ENCODE data around the gene IFT74.

The IFT74 gene

DNA sequence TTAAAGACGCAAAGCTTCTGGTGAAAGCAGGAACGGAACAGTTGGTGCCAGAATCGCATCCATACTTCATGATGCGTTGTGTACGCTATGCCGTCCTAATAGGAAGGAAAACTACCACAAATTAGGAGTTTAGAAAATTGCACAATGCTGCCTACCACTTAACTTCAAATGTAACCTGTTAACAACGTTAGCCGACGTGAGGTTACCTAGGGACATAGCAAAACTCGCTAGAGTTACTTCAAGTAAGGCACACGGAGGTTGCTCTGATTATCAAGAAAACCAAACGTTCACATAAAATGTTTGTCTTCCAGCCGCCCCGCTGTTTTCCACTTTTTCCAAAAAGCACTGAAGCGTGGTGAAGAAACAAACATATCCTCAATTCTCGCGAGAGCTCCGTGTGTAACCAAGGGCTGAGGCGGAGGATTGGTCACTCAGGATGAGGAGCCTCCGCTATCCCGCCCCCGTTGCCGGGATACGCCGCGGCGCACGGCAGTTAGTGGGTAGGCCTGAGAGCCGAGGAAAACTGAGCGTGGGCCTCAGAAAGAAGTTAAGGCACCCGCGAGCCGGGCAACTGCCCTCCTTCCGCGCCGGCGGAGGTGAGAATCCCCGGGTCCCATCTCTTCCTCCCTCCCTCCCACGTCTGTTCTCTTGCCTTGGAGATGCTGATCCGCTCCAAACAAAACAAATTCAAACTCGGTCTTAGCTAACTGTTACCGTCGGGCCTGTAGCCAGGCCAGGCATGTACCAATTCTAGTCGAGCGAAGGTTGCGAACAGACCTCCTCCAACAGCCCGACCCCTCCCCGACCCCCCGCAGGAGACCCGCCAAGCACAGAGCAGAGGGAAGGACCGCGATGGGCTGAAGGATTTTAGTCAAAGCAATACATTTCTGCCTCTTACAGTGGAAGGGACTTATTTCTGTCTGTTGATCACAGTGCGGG is at the start of gene IFT74:
IFT74 (plus strand) TSS at position 492 of the 939 bp plus-strand sequence. CDS start 5,556 bp downstream, outside the sequence.
- TF ChIP-seq, protein P1, sequence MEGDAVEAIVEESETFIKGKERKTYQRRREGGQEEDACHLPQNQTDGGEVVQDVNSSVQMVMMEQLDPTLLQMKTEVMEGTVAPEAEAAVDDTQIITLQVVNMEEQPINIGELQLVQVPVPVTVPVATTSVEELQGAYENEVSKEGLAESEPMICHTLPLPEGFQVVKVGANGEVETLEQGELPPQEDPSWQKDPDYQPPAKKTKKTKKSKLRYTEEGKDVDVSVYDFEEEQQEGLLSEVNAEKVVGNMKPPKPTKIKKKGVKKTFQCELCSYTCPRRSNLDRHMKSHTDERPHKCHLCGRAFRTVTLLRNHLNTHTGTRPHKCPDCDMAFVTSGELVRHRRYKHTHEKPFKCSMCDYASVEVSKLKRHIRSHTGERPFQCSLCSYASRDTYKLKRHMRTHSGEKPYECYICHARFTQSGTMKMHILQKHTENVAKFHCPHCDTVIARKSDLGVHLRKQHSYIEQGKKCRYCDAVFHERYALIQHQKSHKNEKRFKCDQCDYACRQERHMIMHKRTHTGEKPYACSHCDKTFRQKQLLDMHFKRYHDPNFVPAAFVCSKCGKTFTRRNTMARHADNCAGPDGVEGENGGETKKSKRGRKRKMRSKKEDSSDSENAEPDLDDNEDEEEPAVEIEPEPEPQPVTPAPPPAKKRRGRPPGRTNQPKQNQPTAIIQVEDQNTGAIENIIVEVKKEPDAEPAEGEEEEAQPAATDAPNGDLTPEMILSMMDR (IDR thresholded peaks at IDR 0.05) = no peak

DNA sequence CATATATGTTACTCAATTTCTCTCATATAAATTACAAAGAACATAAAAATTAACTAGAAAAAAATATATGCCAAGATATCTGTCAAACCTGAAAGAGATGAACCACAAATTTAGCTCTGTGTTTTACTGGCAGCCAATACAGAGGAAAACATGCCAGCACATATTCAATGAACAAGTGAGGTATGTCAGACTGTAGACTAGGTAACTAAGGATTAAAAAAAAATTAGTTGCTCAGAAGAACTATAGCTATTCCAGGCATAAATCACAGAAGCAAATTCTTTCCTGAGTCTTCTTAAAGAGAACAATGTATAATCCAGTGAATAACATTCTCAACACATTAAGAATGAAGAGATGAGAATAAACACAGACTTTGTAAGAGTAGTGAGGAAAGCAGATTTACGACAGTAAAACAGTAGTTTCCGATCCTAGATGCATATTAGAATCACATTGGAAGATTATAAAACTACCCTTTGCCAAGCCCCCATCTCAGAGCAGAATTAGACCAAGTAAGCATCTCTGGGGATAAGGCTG is 43.0 kb upstream of the IFT74 start:
- TF ChIP-seq, protein P1 (IDR thresholded peaks at IDR 0.05) = no peak

DNA sequence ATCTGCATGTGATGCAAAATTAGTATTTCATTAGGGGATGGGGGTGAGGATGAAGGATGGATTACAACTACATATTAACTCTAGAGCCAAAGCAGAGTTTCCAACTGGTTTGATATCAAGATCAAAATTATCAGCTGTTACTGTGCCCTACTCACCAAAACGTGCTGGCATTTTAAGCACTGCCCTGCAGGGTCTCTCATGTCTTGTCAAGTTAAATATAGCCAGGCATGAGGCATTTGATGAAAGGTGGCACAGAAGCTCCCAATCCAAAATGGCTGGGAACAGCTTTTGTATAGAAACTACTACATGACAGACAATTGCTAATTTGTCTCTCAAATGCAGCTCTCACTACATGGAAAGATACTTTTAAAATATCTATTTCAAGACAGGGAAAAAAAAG is 36.5 kb upstream of the IFT74 start:
- TF ChIP-seq, protein P1 (IDR thresholded peaks at IDR 0.05) = no peak

DNA sequence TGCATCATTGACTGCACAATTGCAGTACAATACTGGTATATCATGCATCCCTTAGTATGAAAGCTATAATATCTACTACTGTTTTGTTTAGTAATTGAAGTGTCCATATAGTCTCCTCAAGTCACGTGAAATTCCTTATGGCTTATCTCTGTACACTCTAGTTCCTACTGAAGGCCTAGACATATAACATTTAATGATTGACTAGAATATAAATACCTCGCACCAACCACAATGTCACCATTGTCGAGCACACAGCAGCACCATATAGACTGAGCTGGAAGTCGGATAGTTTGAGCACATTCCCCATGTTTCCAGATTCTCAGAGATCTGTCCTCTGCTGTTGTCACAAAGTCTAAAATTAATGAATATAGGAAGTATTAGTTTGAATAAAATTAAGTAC is 30.6 kb upstream of the IFT74 start:
- TF ChIP-seq, protein P1 (IDR thresholded peaks at IDR 0.05) = no peak

DNA sequence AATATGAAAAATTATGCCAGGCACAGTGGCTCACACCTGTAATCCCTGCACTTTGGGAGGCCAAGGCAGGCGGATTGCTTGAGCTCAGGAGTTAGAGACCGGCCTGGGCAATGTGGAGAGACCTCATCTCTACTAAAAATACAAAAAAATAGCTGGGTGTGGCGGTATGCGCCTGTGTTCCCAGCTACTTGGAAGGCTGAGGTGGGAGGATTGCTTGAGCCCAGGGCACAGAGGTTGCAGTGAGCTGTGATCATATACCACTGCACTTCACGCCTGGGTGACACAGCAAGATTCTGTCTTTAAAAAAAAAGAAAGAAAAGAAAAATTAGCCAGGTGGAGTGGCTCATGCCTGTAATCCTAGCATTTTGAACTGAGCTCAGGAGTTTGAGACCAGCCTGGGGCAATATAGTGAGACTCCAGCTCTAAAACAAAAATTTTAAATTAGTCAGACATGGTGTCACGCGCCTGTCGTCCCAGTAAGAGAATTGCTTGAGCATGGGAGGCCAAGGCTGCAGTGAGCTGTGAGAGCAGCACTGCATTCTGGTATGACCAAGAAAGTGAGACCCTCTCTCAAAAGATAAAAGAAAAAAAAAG is 27.2 kb upstream of the IFT74 start:
- TF ChIP-seq, protein P1 (IDR thresholded peaks at IDR 0.05) = no peak

DNA sequence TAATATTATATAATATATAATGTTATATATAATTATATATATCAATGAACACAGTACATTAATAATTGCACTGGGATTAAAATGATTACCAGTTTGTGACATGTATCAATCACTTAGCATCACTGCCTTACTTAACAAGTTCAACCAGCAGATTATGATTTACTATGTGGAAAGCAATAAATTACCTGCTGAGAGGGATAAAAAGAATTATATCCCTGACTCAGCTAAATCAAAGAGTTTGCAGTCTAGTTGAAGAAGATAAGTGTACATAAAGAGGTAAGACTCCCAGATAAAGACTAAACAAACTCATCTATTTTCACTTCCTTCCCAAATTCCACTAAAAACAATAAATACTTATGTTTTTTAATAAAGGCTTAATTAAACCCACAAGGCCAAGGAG is 20.4 kb upstream of the IFT74 start:
- TF ChIP-seq, protein P1 (IDR thresholded peaks at IDR 0.05) = no peak

DNA sequence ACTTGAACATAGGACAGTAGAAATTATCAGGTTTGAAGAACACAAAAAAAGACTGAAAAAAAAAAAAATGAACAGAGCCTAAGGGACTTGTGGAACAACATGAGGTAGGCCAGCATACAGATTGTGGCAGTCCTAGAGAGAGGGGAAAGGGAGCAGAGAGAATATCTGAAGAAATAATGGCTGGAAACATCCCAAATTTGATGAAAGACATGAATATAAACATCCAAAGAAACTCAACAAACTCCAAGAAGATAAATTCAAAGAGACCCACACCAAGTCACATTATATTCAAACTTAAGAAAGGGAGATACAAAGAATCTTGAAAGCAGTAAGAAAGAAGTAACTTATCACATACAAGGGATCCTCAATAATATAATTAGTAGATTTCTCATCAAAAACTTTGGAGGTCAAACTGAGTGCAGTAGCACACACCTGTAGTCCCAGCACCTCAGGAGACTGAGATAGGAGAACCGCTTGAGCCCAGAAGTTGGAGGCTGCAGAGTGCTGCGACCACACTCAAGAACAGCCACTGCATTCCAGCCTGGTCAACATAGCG is 18.3 kb upstream of the IFT74 start:
- TF ChIP-seq, protein P1 (IDR thresholded peaks at IDR 0.05) = no peak
